Fibroblast of lung (primary cell): Measurements from ENCODE around the gene ADGRB3.

ENCODE experiments used
- EZH2 ChIP-seq: IDR thresholded peaks from 2 replicates; pipeline ENCODE4 v1.5.1; 2012; ENCODE audit warnings: low read length, control low read depth, mild to moderate bottlenecking; ENCODE audit errors: missing control alignments
- TF ChIP-seq, protein P1 (sequence below), 2 donors: IDR thresholded peaks in 1 of 2; conservative IDR thresholded peaks in 1 of 2; 1 replicate in 1 of 2; 2 replicates in 1 of 2; pipeline ENCODE4 v1.5.1; 2011 to 2012; ENCODE audit warnings: low read length in 2 of 2, control low read depth in 1 of 2, inconsistent platforms in 1 of 2, low read depth in 1 of 2, mild to moderate bottlenecking in 1 of 2

DNA sequence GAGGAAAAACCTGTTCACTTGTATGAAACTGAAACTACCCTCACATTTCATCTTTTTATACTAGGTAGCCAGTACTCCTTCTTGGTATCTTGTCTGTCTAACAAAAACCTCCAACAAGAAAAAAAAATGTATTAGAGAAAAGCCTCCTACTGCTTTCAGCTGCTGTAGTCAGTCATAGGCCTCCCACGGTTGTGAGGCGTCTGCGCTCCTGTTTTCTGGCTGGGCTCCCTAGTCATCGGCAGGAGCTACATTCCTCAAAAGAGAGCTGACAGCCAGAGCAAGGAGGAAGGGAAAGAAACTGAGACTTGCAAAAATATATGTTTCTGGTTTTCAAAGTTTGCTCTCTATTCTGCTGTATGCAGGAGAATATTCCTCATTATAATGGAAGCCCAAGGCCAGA lies 644.7 kb downstream of the ADGRB3 start:
- TF ChIP-seq, protein P1, sequence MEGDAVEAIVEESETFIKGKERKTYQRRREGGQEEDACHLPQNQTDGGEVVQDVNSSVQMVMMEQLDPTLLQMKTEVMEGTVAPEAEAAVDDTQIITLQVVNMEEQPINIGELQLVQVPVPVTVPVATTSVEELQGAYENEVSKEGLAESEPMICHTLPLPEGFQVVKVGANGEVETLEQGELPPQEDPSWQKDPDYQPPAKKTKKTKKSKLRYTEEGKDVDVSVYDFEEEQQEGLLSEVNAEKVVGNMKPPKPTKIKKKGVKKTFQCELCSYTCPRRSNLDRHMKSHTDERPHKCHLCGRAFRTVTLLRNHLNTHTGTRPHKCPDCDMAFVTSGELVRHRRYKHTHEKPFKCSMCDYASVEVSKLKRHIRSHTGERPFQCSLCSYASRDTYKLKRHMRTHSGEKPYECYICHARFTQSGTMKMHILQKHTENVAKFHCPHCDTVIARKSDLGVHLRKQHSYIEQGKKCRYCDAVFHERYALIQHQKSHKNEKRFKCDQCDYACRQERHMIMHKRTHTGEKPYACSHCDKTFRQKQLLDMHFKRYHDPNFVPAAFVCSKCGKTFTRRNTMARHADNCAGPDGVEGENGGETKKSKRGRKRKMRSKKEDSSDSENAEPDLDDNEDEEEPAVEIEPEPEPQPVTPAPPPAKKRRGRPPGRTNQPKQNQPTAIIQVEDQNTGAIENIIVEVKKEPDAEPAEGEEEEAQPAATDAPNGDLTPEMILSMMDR (conservative IDR thresholded peaks at IDR 0.05 in 1 of 2, IDR thresholded peaks at IDR 0.05 in 1 of 2; ENCODE audit: low read depth in 1 of 2, low read length in 2 of 2) = no peak
- TF ChIP-seq EZH2 = no peak
